Smooth muscle cell of the pulmonary artery (primary cell): ENCODE measurements around the gene PLA1A. TPM values are rescaled to one million over a fixed set of nuclear protein-coding genes. Genes with fewer than 3 reads are reported as not detected.

ENCODE experiments used
- total RNA-seq: library from RNA; depleted of rRNA; stranded (reverse); fragments of >200 nt; gene quantifications from 2 replicates; pipeline ENCODE4 v1.2.3, GENCODE V29; 2014

The PLA1A gene
- total RNA-seq: 0.13 and 0.30 TPM in 2 replicates

GRCh38 chr3:119597548-119598288 is at the start of gene PLA1A:
TSS of gene PLA1A (plus strand) at chr3:119597885. CDS start at chr3:119597914, 29 bp downstream.

GRCh38 chr3:119559441-119559963 is 38.2 kb upstream of the PLA1A start, which contains the start of gene CD80:
TSS of gene CD80 (minus strand) at chr3:119559614. CDS start at chr3:119557728, 1,886 bp downstream.

GRCh38 chr3:119579366-119580066 is 18.2 kb upstream of the PLA1A start, which contains the start of gene ADPRH:
TSS of gene ADPRH (plus strand) at chr3:119579492. CDS start at chr3:119582170, 2,678 bp downstream.

GRCh38 chr3:119660474-119661440 is 63.1 kb downstream of the PLA1A start, which contains the start of gene POPDC2:
TSS of gene POPDC2 (minus strand) at chr3:119660589. CDS start at chr3:119660423, 166 bp downstream.

GRCh38 chr3:119676771-119677640 is 79.3 kb downstream of the PLA1A start, which contains the start of gene COX17:
TSS of gene COX17 (minus strand) at chr3:119677406. CDS start at chr3:119677310, 96 bp downstream.

Other genes with a start within 250 kb of the PLA1A start
- 80.6 and 99.4 TPM in 2 replicates for gene TMEM39A, start 134.3 kb upstream of the PLA1A start, total RNA-seq
- 21.4 and 22.2 TPM in 2 replicates for gene POGLUT1, start 128.9 kb upstream of the PLA1A start, total RNA-seq
- gene TIMMDC1, start 99.3 kb upstream of the PLA1A start, total RNA-seq: 59.0 and 65.6 TPM in 2 replicates
- not detected in 2 replicates for gene CD80, start 38.3 kb upstream of the PLA1A start, total RNA-seq
- gene ADPRH, start 18.4 kb upstream of the PLA1A start, total RNA-seq: 4.5 and 4.8 TPM in 2 replicates
- gene POPDC2, start 62.7 kb downstream of the PLA1A start, total RNA-seq: 0.23 and 0.33 TPM in 2 replicates
- gene COX17, start 79.5 kb downstream of the PLA1A start, total RNA-seq: 18.1 TPM in 2 replicates
- 0.59 and 0.72 TPM in 2 replicates for gene CFAP91, start 105.1 kb downstream of the PLA1A start, total RNA-seq
- gene NR1I2, start 184.2 kb downstream of the PLA1A start, total RNA-seq: 0.20 and 0.23 TPM in 2 replicates